LNCAP (cell line): Measurements from ENCODE around the gene FAM50A.

Experiments
- CTCF ChIP-seq: fragments of 450-650 bp; IDR thresholded peaks from 2 replicates; pipeline ENCODE4 v1.5.1; 2017; ENCODE audit warnings: mild to moderate bottlenecking

FAM50A gene

GRCh38 chrX:154481195-154481594, 37.3 kb downstream of the FAM50A start:
- TF ChIP-seq CTCF: no peak

- no peak for TF ChIP-seq CTCF
These were observed 38.1 kb downstream of the FAM50A start for GRCh38 chrX:154481911-154482601.

- no peak for TF ChIP-seq CTCF
These were observed 38.8 kb downstream of the FAM50A start for GRCh38 chrX:154482786-154483185.

GRCh38 chrX:154483325-154483724, 39.4 kb downstream of the FAM50A start:
- TF ChIP-seq CTCF: no peak

GRCh38 chrX:154484255-154485149, 40.6 kb downstream of the FAM50A start:
- TF ChIP-seq CTCF: no peak

- TF ChIP-seq CTCF: no peak
These were observed 41.5 kb downstream of the FAM50A start for GRCh38 chrX:154485150-154486051.

- TF ChIP-seq CTCF: no peak
These were observed 42.1 kb downstream of the FAM50A start for GRCh38 chrX:154486052-154486395.
